GM12878 (cell line): Measurements from ENCODE around the gene MAP4K2. TPM values are rescaled to one million over a fixed set of nuclear protein-coding genes. Genes with fewer than 3 reads are reported as not detected.

Source experiments
- ATAC-seq: fragments of 200-7000 bp; cut with Tn5 transposase; 3 replicates; pipeline ENCODE4 v1.9.1; 2020; ENCODE audit warnings: mild to moderate bottlenecking, moderate library complexity
- BruUV-seq: library from RNA; stranded (reverse); fragments of 400-500 nt; replicated peaks from 2 replicates; lab custom pipeline; 2021; lab: Mats Ljungman, UMichigan
- CTCF ChIA-PET: fragments of 300-600 bp; sonication (Branson Sonifier 250); formaldehyde crosslinking; extraction: SDS; loops from one replicate; lab custom pipeline; 2021; ENCODE audit warnings: inconsistent platforms; lab: Yijun Ruan, JAX
- POLR2A ChIA-PET: fragments of 350-600 bp; formaldehyde crosslinking; extraction: SDS; loops from one replicate; lab custom pipeline; 2021; ENCODE audit warnings: inconsistent platforms; lab: Charles Lee
- RAD21 ChIA-PET: fragments of 300-600 bp; sonication (Branson Sonifier 250); formaldehyde crosslinking; loops from one replicate; lab custom pipeline; 2023; ENCODE audit warnings: antibody characterized with exemption; ENCODE audit not compliant: unreplicated experiment; lab: Charles Lee
- SMC1A ChIA-PET: fragments of 300-600 bp; sonication (Branson Sonifier 250); formaldehyde crosslinking; loops from one replicate; lab custom pipeline; 2023; ENCODE audit not compliant: unreplicated experiment, uncharacterized antibody; lab: Charles Lee
- DNase-seq: peaks from one replicate; pipeline ENCODE4 v3.0.0-alpha.2; 2011; ENCODE audit warnings: low read depth, low spot score
- FAIRE-seq: peaks from 3 replicates; lab custom pipeline; 2011; peaks lifted over from hg19 to GRCh38; lab: Jason Lieb, UNC
- H2AFZ ChIP-seq: 2 replicates; pipeline ENCODE4 v1.6.0; 2011; ENCODE audit warnings: low read depth, low read length, control low read depth; ENCODE audit not compliant: control insufficient read depth
- H3K27ac ChIP-seq: 2 replicates; pipeline ENCODE4 v1.5.1; 2011; ENCODE audit warnings: control low read depth; ENCODE audit not compliant: control insufficient read depth, insufficient read depth
- H3K27me3 ChIP-seq, 2 experiments: replicated peaks in 1 of 2; 2 replicates each; pipeline versions ENCODE4 v1.6.0 to v1.6.1; 2011; ENCODE audit warnings: low read length in 1 of 2; ENCODE audit not compliant: control insufficient read depth in 2 of 2, insufficient read depth in 2 of 2
- H3K36me3 ChIP-seq, 2 experiments: 2 replicates each; pipeline ENCODE4 v1.5.1; 2011; ENCODE audit warnings: low read length in 1 of 2; ENCODE audit not compliant: control insufficient read depth in 2 of 2, insufficient read depth in 2 of 2
- H3K4me1 ChIP-seq: 2 replicates; pipeline ENCODE4 v1.6.1; 2011; ENCODE audit warnings: mild to moderate bottlenecking, low read length, moderate library complexity, mixed read lengths; ENCODE audit not compliant: control insufficient read depth, insufficient read depth
- H3K4me2 ChIP-seq: 2 replicates; pipeline ENCODE4 v1.6.0; 2011; ENCODE audit warnings: control low read depth; ENCODE audit not compliant: control insufficient read depth, insufficient read depth
- H3K4me3 ChIP-seq: fragments of 200-600 bp; sonication (generic); 2 replicates; pipeline ENCODE4 v1.5.1; 2016
- H3K79me2 ChIP-seq: 2 replicates; pipeline ENCODE4 v1.6.0; 2011; ENCODE audit warnings: low read length; ENCODE audit not compliant: control insufficient read depth, insufficient read depth
- H3K9ac ChIP-seq: 2 replicates; pipeline ENCODE4 v1.8.0; 2011; ENCODE audit warnings: low read length, control low read depth, mixed read lengths; ENCODE audit not compliant: control insufficient read depth, insufficient read depth
- H3K9me3 ChIP-seq: replicated peaks from 3 replicates; pipeline ENCODE4 v1.5.1; 2011; ENCODE audit warnings: mild to moderate bottlenecking, low read length; ENCODE audit not compliant: control insufficient read depth, insufficient read depth
- H4K20me1 ChIP-seq: 2 replicates; pipeline ENCODE4 v1.6.0; 2011; ENCODE audit not compliant: control insufficient read depth, insufficient read depth
- CBFB ChIP-seq: IDR thresholded peaks from 2 replicates; pipeline ENCODE4 v1.6.1; 2016; ENCODE audit warnings: antibody characterized with exemption, low read depth
- CBX5 ChIP-seq: sonication (generic); IDR thresholded peaks from 2 replicates; pipeline ENCODE4 v1.6.1; 2016; ENCODE audit warnings: low read depth, moderate library complexity, mild to moderate bottlenecking, inconsistent platforms
- CTCF ChIP-seq, 3 experiments: IDR thresholded peaks in 2 of 3; conservative IDR thresholded peaks in 1 of 3; 2 replicates each; pipeline ENCODE4 v1.5.1; 2011; ENCODE audit warnings: low read depth in 3 of 3, low read length in 3 of 3, mild to moderate bottlenecking in 3 of 3, control low read depth in 2 of 3, moderate library complexity in 2 of 3, inconsistent platforms in 1 of 3, mixed read lengths in 1 of 3; ENCODE audit not compliant: control insufficient read depth in 2 of 3, insufficient read depth in 1 of 3; ENCODE audit errors: extremely low read depth in 1 of 3
- E2F8 ChIP-seq: fragments of 450-650 bp; IDR thresholded peaks from 2 replicates; pipeline ENCODE4 v1.6.1; 2018; ENCODE audit warnings: mild to moderate bottlenecking, low read depth, moderate library complexity; ENCODE audit not compliant: partially characterized antibody
- FOS ChIP-seq: IDR thresholded peaks from 3 replicates; pipeline ENCODE4 v1.6.1; 2011; ENCODE audit warnings: borderline replicate concordance; ENCODE audit not compliant: insufficient read length; ENCODE audit errors: extremely low read depth
- NR2F1 ChIP-seq: fragments of 450-650 bp; conservative IDR thresholded peaks from 2 replicates; pipeline ENCODE4 v1.6.1; 2017; ENCODE audit warnings: mild to moderate bottlenecking
- PBX3 ChIP-seq: IDR thresholded peaks from 2 replicates; pipeline ENCODE4 v1.6.1; 2011; ENCODE audit warnings: mild to moderate bottlenecking, low read depth, low read length, moderate library complexity; ENCODE audit not compliant: insufficient replicate concordance
- PKNOX1 ChIP-seq: fragments of 450-650 bp; IDR thresholded peaks from 2 replicates; pipeline ENCODE4 v1.6.1; 2016; ENCODE audit warnings: mild to moderate bottlenecking
- RB1 ChIP-seq: fragments of 450-650 bp; formaldehyde crosslinking; IDR thresholded peaks from 2 replicates; pipeline ENCODE4 v1.6.1; 2017; ENCODE audit warnings: mild to moderate bottlenecking, borderline replicate concordance
- SIX5 ChIP-seq: IDR thresholded peaks from 2 replicates; pipeline ENCODE4 v1.6.1; 2011; ENCODE audit warnings: mild to moderate bottlenecking, low read depth, low read length, moderate library complexity; ENCODE audit not compliant: severe bottlenecking
- STAT3 ChIP-seq: IDR thresholded peaks from 2 replicates; pipeline ENCODE4 v1.6.1; 2011; ENCODE audit warnings: low read depth, low read length, improper control_type of control experiment
- SUPT20H ChIP-seq: IDR thresholded peaks from 2 replicates; pipeline ENCODE4 v1.6.1; 2011; ENCODE audit warnings: low read depth, mild to moderate bottlenecking, low read length, moderate library complexity, borderline replicate concordance; ENCODE audit not compliant: control insufficient read depth
- ZBTB33 ChIP-seq: fragments of 450-650 bp; IDR thresholded peaks from 2 replicates; pipeline ENCODE4 v1.6.1; 2017; ENCODE audit warnings: mild to moderate bottlenecking
- ZNF24 ChIP-seq: fragments of 450-650 bp; IDR thresholded peaks from 2 replicates; pipeline ENCODE4 v1.6.1; 2017; ENCODE audit warnings: antibody characterized with exemption, mild to moderate bottlenecking
- WGBS: methylation state at CpG from one replicate; pipeline ENCODE4 v1.1.6; 2016; ENCODE audit warnings: low lambda C conversion rate; ENCODE audit not compliant: insufficient replicate concordance, insufficient coverage; ENCODE audit errors: missing lambda C conversion rate; 5-methylcytosine and 5-hydroxymethylcytosine counted together
- in situ Hi-C: fragments of 300-500 bp; cut with MboI; formaldehyde crosslinking; loops from 9 replicates; pipeline ENCODE4 v1.14.3; 2018; ENCODE audit warnings: mixed read lengths
- intact Hi-C: fragments of 100-400 bp; cut with micrococcal nuclease; formaldehyde crosslinking; loops from one replicate; pipeline ENCODE4 v1.14.2; 2022; ENCODE audit not compliant: unreplicated experiment
- polyA plus RNA-seq, 11 experiments: library from polyadenylated mRNA; depleted of rRNA in 4 of 11; unstranded in 6 of 11; stranded (reverse) in 5 of 11; fragments of >200 nt; fragmentation: Nextera tagmentation in 4 of 11; fragmentation: Illumina TruSeq in 1 of 11; extraction: Ambion mirVana in 4 of 11; extraction: Trizol in 1 of 11; gene quantifications; 1 replicate in 1 of 11; 2 replicates in 10 of 11; pipeline versions ENCODE4 v1.2.1 to v1.2.3, GENCODE V29; 2011 to 2016; ENCODE audit warnings: inconsistent platforms in 2 of 11, missing spikeins in 2 of 11, low read depth in 1 of 11
- total RNA-seq, 4 experiments: library from RNA; depleted of rRNA in 3 of 4; stranded (reverse); fragments of >200 nt in 3 of 4; fragmentation: Illumina TruSeq in 1 of 4; extraction: Trizol in 1 of 4; gene quantifications; 2 replicates each; pipeline versions ENCODE4 v1.2.1 to v1.2.3, GENCODE V29; 2013 to 2021

The MAP4K2 gene
- total and polyA plus RNA-seq, 10 of the 15 experiments (the other 5 are each of a cell fraction or from before 2014, with no cell fraction given): 0.98 to 78.1 (median 48.9) TPM

- DNase-seq: no peak
- no peaks in the 10 kb centered on the region for H3K9me3 ChIP-seq
- H3K36me3 ChIP-seq: peaks cover 9 to 11% of the 10 kb centered on the region in 2 experiments; a peak in 3 of 4 replicates
- no peak overlapping the region for H3K27ac ChIP-seq
- H3K4me1 ChIP-seq: peaks cover 13% of the 10 kb centered on the region
- WGBS: 79% methylated on average over 10 of the region's 10 CpGs
- no peak for FAIRE-seq
- no peaks in the 10 kb centered on the region for H4K20me1 ChIP-seq
- no peak overlapping the region for H3K4me2 ChIP-seq
- H2AFZ ChIP-seq: no peak overlapping the region
- no peak for ATAC-seq
- BruUV-seq: no TSS peak
- ChIA-PET RAD21 (no interaction called here), SMC1A (interaction anchor here (0.6 to 2.6 kb wide), 3 partner anchors 14 to 80 kb away, joined by 3 to 9 read pairs (median 3); no protein-coding TSS in a partner anchor), POLR2A (interaction anchor here (0.9 to 1.4 kb wide), 5 partner anchors 14 to 336 kb away, joined by 3 to 5 read pairs (median 3); partner anchors contain the start of genes CDC42BPG, FAU and MRPL49), CTCF (interaction anchor here (0.8 to 5.2 kb wide), 9 partner anchors 11 to 136 kb away, joined by 3 to 41 read pairs (median 4); partner anchors contain the start of genes CDC42BPG, MAP4K2 and RASGRP2)
- in situ Hi-C loops: no loop called here
- no peak overlapping the region for H3K9ac ChIP-seq
- H3K4me3 ChIP-seq: no peak overlapping the region
- H3K79me2 ChIP-seq: no peaks in the 10 kb centered on the region
- intact Hi-C loops: loop anchor here (2.0 kb wide), 1 partner anchor 54 kb away; no protein-coding TSS in a partner anchor
- H3K27me3 ChIP-seq: no peaks in the 10 kb centered on the region
- no peak for TF ChIP-seq SIX5
- no peak for TF ChIP-seq FOS
- TF ChIP-seq CBFB: no peak
- no peak for TF ChIP-seq ZBTB33
- TF ChIP-seq CTCF (IDR thresholded peaks at IDR 0.05 in 2 of 3, conservative IDR thresholded peaks at IDR 0.05 in 1 of 3; ENCODE audit: control insufficient read depth in 2 of 3, extremely low read depth in 1 of 3, insufficient read depth in 1 of 3, low read depth in 3 of 3, low read length in 3 of 3): no peak
- TF ChIP-seq PBX3: no peak
- TF ChIP-seq CBX5: no peak
- no peak for TF ChIP-seq ZNF24
- TF ChIP-seq NR2F1: no peak
- no peak for TF ChIP-seq STAT3
- TF ChIP-seq E2F8: no peak
- TF ChIP-seq RB1: no peak
- TF ChIP-seq PKNOX1: no peak
- TF ChIP-seq SUPT20H: no peak
Measured at GRCh38 chr11:64786308-64786707, 16.7 kb downstream of the MAP4K2 start.
